ENCODE results near the gene SKI. TPM values are rescaled to one million over a fixed set of nuclear protein-coding genes. Genes with fewer than 3 reads are reported as not detected.
A peak's percentile ranks its signal among the peaks of the same experiment; 100 is the strongest.

SKI gene
- total RNA-seq, 1 experiment from 2014 or later = 89.5 TPM

DNA sequence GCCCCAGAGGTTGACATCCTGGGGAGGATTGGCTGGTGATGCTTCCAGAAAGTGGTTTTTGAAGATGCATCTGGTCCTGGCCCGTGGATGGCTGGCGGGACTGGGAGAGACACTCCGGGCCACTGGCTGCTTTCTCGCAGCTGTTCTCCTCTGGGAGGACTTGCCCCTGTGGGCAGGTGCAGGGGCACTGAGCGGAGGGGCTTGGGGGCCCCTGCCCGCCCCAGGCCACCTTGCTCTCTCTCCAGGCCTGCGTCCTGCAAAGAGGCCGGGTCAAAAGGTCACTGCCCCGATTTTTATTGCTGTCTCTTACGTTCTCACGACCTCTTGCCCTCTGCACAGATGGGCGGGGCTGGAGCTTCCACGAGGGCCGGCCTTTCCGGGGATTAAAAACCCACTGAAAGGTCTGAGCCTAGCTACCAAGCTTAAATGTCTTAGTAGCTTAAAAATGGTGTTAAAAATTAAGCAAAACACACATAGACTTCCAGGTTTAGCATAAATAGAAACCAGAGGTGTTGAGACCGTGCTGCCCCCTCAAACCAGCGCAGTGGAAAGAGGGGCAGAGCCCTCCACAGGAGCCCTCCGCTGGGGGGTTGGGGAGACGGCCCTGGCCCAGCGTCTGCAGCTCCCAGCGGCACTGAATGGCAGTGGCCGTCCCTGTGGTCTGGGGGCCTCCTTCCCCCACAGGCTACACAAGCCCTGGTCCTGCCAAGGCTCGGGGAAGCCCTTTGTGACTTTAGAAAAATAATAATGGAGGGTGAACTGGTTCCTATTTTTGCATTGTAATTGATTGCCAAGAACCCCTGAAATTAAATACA, 43.9 kb downstream of the SKI start:
- peak overlapping the region in 1 of 3 experiments; percentile 86; a peak in 3 of 7 replicates for H3K27ac Mint-ChIP-seq

More for the DNA sequence above, 43.9 kb downstream of the SKI start:
- Histone ChIP-seq H4K8ac (replicated peaks; ENCODE audit: insufficient read length, low read depth, low read length) (no peak overlapping the region), H3K4ac (ENCODE audit: low read depth, low read length) (no peak overlapping the region), H3K79me1 (ENCODE audit: insufficient read depth, low read depth, low read length, poor library complexity, severe bottlenecking) (no peaks in the 10 kb centered on the region), H3K27me3 (ENCODE audit: insufficient read depth, low read length) (no peaks in the 10 kb centered on the region), H2BK5ac (ENCODE audit: insufficient read length, low read length) (no peak overlapping the region), H2AK5ac (ENCODE audit: insufficient read length, low read length) (no peak overlapping the region), H2BK15ac (ENCODE audit: low read depth, low read length) (no peak overlapping the region), H3T11ph (ENCODE audit: low read length) (no peak overlapping the region), H2AFZ (ENCODE audit: low read length) (no peak overlapping the region), H3K18ac (ENCODE audit: insufficient read length, low read depth, low read length) (no peak overlapping the region), H3K79me2 (ENCODE audit: insufficient read depth, low read length) (peaks cover 72% of the 10 kb centered on the region; the same call in 1 of the 2 replicates), H2BK12ac (ENCODE audit: insufficient read length, low read depth, low read length) (no peak overlapping the region), H4K91ac (ENCODE audit: insufficient read length, low read depth, low read length) (no peak overlapping the region), H3K4me1 (ENCODE audit: insufficient read depth, low read length) (no peaks in the 10 kb centered on the region; the same call in 1 of the 2 replicates), H3K9me3 (ENCODE audit: control insufficient read depth, low read depth, low read length) (no peaks in the 10 kb centered on the region), H3K4me2 (ENCODE audit: insufficient read depth, insufficient read length, low read length) (no peak overlapping the region), H4K5ac (ENCODE audit: insufficient read length, low read depth, low read length) (no peak overlapping the region), H3K56ac (ENCODE audit: insufficient read length, low read depth, low read length) (no peak overlapping the region), H3K23me2 (ENCODE audit: insufficient read length, low read depth, low read length, poor library complexity, severe bottlenecking) (no peaks in the 10 kb centered on the region), H2BK120ac (ENCODE audit: low read depth, low read length, poor library complexity, severe bottlenecking) (no peak overlapping the region), H2BK20ac (ENCODE audit: low read depth, low read length, poor library complexity, severe bottlenecking) (no peak overlapping the region), H3K23ac (ENCODE audit: insufficient read length, low read depth, low read length) (no peak overlapping the region), H3K27ac (ENCODE audit: insufficient read length, low read depth, low read length) (no peak overlapping the region), H4K20me1 (ENCODE audit: control insufficient read depth, insufficient read depth, insufficient read length) (peaks cover 5% of the 10 kb centered on the region), H3K14ac (ENCODE audit: insufficient read depth, low read length) (no peak overlapping the region), H3K9ac (ENCODE audit: extremely low read depth, insufficient read length, low read length) (no peak overlapping the region)
- no peak for TF ChIP-seq CTCF (conservative IDR thresholded peaks at IDR 0.05)
- Mint-ChIP-seq H3K27me3 (ENCODE audit: low read depth) (no peaks in the 10 kb centered on the region), H3K4me3 (no peak overlapping the region), H3K4me1 (peaks cover 38 to 49% of the 10 kb centered on the region in 2 experiments), H3K9me3 (no peaks in the 10 kb centered on the region), H3K36me3 (ENCODE audit: insufficient read depth in 1 of 3, low read depth in 3 of 3) (peaks cover 0 to 7% (median 3%) of the 10 kb centered on the region in 3 experiments; a peak in 3 of 7 replicates)
- no CpG with 5 or more reads among the region's 23 CpGs for WGBS (ENCODE audit: extremely low coverage, insufficient read length, low lambda C conversion rate)
- no peak for DNase-seq
